HG02623 (cell line): ENCODE measurements around the gene TXNRD2.

Source experiments
- ATAC-seq: cut with Tn5 transposase; IDR thresholded peaks from one replicate; pipeline ENCODE4 v1.9.1; 2021; ENCODE audit warnings: moderate library complexity; ENCODE audit not compliant: unreplicated experiment

TXNRD2 gene

GRCh38 chr22:19828035-19828401 lies 113.6 kb downstream of the TXNRD2 start:
- ATAC-seq: no peak

GRCh38 chr22:19827341-19828034 lies 114.1 kb downstream of the TXNRD2 start:
- no peak for ATAC-seq

DNA sequence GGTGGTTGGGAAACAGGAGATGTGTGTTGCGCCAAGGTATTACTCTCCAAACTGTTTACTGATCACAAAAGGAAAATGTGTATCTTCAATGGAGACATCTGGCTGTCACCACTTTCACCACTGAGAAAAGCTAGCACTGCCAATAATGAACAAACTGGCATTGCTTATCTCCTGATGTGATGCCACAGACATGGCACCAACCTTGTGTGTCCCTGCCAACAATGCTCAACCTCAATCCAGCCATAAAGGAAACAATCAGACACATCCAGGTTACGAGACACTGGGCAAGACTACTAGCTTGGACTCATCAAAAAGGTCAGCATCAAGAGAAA lies 115.0 kb downstream of the TXNRD2 start:
- no peak for ATAC-seq

GRCh38 chr22:19825904-19826618 lies 115.6 kb downstream of the TXNRD2 start:
- no peak for ATAC-seq
